HL-60 (cell line): ENCODE results near the gene OGDH.

ENCODE experiments used
- GABPA ChIP-seq: IDR thresholded peaks from 2 replicates; pipeline ENCODE4 v1.6.1; 2012; ENCODE audit warnings: low read depth
- POLR2AphosphoS5 ChIP-seq: IDR thresholded peaks from 2 replicates; pipeline ENCODE4 v1.6.1; 2012; ENCODE audit warnings: low read depth
- SPI1 ChIP-seq: IDR thresholded peaks from 2 replicates; pipeline ENCODE4 v1.6.1; 2012; ENCODE audit warnings: low read depth, mild to moderate bottlenecking, borderline replicate concordance
- TF ChIP-seq, protein P1 (sequence below): IDR thresholded peaks from one replicate; pipeline ENCODE4 v1.5.1; 2011; ENCODE audit warnings: low read length, control low read depth, inconsistent platforms; ENCODE audit not compliant: insufficient read depth
- TF ChIP-seq, protein P2 (sequence below): IDR thresholded peaks from 2 replicates; pipeline ENCODE4 v1.6.1; 2012; ENCODE audit warnings: low read depth; ENCODE audit not compliant: insufficient replicate concordance

DNA sequence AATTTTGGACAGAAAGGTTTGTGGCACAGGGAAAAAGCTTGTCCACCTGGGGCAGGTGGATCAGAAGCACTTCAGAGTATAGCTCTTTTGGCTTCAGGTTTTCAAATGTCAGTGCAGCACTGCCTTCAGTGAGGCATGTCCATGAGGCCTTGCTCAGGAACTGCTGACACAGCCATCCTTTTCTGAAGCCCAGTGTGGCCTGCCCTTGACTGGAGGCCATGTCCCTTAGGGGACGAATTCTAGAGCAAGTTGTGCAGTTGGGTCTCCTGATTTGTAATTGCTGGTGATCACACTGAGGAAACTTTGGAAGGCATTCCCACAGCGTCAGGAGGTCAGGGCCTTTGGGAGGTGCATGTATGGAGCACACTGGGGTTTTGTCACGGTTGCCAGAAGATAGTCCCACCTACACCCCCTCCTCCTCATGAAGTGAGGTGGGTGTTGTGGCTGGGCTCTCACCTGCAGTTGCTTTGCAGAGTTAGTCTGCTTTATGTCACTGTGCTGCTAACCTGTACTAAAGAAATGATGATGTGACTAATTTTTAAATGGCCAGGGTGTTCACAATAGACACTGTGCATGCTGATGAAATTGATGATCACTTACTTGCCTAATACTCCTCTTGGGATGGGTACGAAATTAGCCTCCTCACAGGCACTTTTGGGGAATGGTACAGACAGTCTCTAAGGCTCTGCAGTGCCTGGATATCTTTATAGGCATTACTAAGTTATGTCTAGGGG, 41.7 kb downstream of the OGDH start:
- TF ChIP-seq, protein P1, sequence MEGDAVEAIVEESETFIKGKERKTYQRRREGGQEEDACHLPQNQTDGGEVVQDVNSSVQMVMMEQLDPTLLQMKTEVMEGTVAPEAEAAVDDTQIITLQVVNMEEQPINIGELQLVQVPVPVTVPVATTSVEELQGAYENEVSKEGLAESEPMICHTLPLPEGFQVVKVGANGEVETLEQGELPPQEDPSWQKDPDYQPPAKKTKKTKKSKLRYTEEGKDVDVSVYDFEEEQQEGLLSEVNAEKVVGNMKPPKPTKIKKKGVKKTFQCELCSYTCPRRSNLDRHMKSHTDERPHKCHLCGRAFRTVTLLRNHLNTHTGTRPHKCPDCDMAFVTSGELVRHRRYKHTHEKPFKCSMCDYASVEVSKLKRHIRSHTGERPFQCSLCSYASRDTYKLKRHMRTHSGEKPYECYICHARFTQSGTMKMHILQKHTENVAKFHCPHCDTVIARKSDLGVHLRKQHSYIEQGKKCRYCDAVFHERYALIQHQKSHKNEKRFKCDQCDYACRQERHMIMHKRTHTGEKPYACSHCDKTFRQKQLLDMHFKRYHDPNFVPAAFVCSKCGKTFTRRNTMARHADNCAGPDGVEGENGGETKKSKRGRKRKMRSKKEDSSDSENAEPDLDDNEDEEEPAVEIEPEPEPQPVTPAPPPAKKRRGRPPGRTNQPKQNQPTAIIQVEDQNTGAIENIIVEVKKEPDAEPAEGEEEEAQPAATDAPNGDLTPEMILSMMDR: no peak
- TF ChIP-seq, protein P2, sequence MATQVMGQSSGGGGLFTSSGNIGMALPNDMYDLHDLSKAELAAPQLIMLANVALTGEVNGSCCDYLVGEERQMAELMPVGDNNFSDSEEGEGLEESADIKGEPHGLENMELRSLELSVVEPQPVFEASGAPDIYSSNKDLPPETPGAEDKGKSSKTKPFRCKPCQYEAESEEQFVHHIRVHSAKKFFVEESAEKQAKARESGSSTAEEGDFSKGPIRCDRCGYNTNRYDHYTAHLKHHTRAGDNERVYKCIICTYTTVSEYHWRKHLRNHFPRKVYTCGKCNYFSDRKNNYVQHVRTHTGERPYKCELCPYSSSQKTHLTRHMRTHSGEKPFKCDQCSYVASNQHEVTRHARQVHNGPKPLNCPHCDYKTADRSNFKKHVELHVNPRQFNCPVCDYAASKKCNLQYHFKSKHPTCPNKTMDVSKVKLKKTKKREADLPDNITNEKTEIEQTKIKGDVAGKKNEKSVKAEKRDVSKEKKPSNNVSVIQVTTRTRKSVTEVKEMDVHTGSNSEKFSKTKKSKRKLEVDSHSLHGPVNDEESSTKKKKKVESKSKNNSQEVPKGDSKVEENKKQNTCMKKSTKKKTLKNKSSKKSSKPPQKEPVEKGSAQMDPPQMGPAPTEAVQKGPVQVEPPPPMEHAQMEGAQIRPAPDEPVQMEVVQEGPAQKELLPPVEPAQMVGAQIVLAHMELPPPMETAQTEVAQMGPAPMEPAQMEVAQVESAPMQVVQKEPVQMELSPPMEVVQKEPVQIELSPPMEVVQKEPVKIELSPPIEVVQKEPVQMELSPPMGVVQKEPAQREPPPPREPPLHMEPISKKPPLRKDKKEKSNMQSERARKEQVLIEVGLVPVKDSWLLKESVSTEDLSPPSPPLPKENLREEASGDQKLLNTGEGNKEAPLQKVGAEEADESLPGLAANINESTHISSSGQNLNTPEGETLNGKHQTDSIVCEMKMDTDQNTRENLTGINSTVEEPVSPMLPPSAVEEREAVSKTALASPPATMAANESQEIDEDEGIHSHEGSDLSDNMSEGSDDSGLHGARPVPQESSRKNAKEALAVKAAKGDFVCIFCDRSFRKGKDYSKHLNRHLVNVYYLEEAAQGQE: no peak
- no peak for TF ChIP-seq POLR2AphosphoS5
- TF ChIP-seq GABPA: no peak
- TF ChIP-seq SPI1: no peak
